SK-N-SH (cell line): ENCODE data around the gene POLR3G.

Experiments
- CHD2 ChIP-seq: fragments of 150-350 bp; IDR thresholded peaks from 2 replicates; pipeline ENCODE4 v1.6.1; 2018; ENCODE audit warnings: low read length; ENCODE audit not compliant: partially characterized antibody
- CTCF ChIP-seq: fragments of 200-600 bp; sonication (generic); IDR thresholded peaks from 2 replicates; pipeline ENCODE4 v1.6.1; 2017; ENCODE audit warnings: antibody characterized with exemption, mild to moderate bottlenecking, moderate library complexity
- IRF3 ChIP-seq: fragments of 150-350 bp; IDR thresholded peaks from 2 replicates; pipeline ENCODE4 v1.6.1; 2016; ENCODE audit warnings: mild to moderate bottlenecking, low read depth, low read length
- REST ChIP-seq: IDR thresholded peaks from 2 replicates; pipeline ENCODE4 v1.6.1; 2012; ENCODE audit warnings: mild to moderate bottlenecking, low read depth, low read length, moderate library complexity
- TEAD4 ChIP-seq: IDR thresholded peaks from 2 replicates; pipeline ENCODE4 v1.4.0; 2012; ENCODE audit warnings: mild to moderate bottlenecking, borderline replicate concordance; ENCODE audit not compliant: insufficient read depth
- YY1 ChIP-seq: IDR thresholded peaks from 2 replicates; pipeline ENCODE4 v1.4.0; 2012; ENCODE audit warnings: low read depth, mild to moderate bottlenecking
- ZBTB33 ChIP-seq: IDR thresholded peaks from 2 replicates; pipeline ENCODE4 v1.4.0; 2012; ENCODE audit warnings: low read depth, borderline replicate concordance

- TF ChIP-seq IRF3 = no peak
- no peak for TF ChIP-seq CTCF
- TF ChIP-seq REST = no peak
- TF ChIP-seq TEAD4 = no peak
- TF ChIP-seq ZBTB33 = no peak
- TF ChIP-seq YY1 = no peak
- TF ChIP-seq CHD2 = no peak
Measured at GRCh38 chr5:90494043-90494442, 19.4 kb downstream of the POLR3G start.
